Body of pancreas (tissue), 4 donors: Measurements from ENCODE around the gene CEP128.

Experiments
- CTCF ChIP-seq, 7 experiments: fragments of 450-650 bp in 4 of 7; fragments of 200-600 bp in 3 of 7; sonication (generic) in 3 of 7; IDR thresholded peaks; one replicate each; pipeline ENCODE4 v1.5.1; 2016 to 2019; ENCODE audit warnings: antibody characterized with exemption in 7 of 7
- POLR2A ChIP-seq, 3 donors: fragments of 450-650 bp; IDR thresholded peaks; one replicate each; pipeline ENCODE4 v1.6.1; 2016; ENCODE audit warnings: antibody characterized with exemption in 3 of 3, mild to moderate bottlenecking in 2 of 3

- TF ChIP-seq CTCF (IDR thresholded peaks at IDR 0.05) (no peak), POLR2A (IDR thresholded peaks at IDR 0.05) (no peak)
Measured at GRCh38 chr14:80787876-80788275, 153.7 kb downstream of the CEP128 start.
